ENCODE results near the gene NEDD4L. TPM values are rescaled to one million over a fixed set of nuclear protein-coding genes. Genes with fewer than 3 reads are reported as not detected.
"Not testable (repeated sequence)": the region's sequence is repeated elsewhere in the genome, so short reads cannot be mapped to it uniquely, and the experiment has no call there.

Gene NEDD4L
- total RNA-seq, 1 donor from 2014 or later, result 135 TPM

- H3K27me3 Mint-ChIP-seq (ENCODE audit: low read depth), result no peaks in the 10 kb centered on the region
- H3K9me3 Mint-ChIP-seq, result no peaks in the 10 kb centered on the region
- H3K36me3 Mint-ChIP-seq, result no peaks in the 10 kb centered on the region
- no peak overlapping the region for H3K27ac Mint-ChIP-seq
- H3K4me1 Mint-ChIP-seq, result peaks cover 50% of the 10 kb centered on the region
- H3K4me3 Mint-ChIP-seq, result no peak overlapping the region
- no peak for TF ChIP-seq CTCF (IDR thresholded peaks at IDR 0.05; ENCODE audit: unreplicated experiment)
- no peak for DNase-seq (ENCODE audit: low spot score in 2 of 2, unreplicated experiment in 2 of 2)
These were observed 228.9 kb downstream of the NEDD4L start for GRCh38 chr18:58272779-58273435.

GRCh38 chr18:58275176-58275575 lies 231.2 kb downstream of the NEDD4L start:
- no peak overlapping the region for H3K27ac Mint-ChIP-seq

GRCh38 chr18:58276789-58277739 lies 233.0 kb downstream of the NEDD4L start:
- Mint-ChIP-seq H3K4me3 (no peak overlapping the region), H3K9me3 (no peaks in the 10 kb centered on the region), H3K36me3 (no peaks in the 10 kb centered on the region), H3K27me3 (ENCODE audit: low read depth) (no peaks in the 10 kb centered on the region), H3K4me1 (peaks cover 18% of the 10 kb centered on the region), H3K27ac (no peak overlapping the region)
- no peak for TF ChIP-seq CTCF (IDR thresholded peaks at IDR 0.05; ENCODE audit: unreplicated experiment)
- no peak for DNase-seq (ENCODE audit: low spot score in 2 of 2, unreplicated experiment in 2 of 2)

More at GRCh38 chr18:58275176-58275575, 231.2 kb downstream of the NEDD4L start:
- H3K4me1 Mint-ChIP-seq, result peaks cover 27% of the 10 kb centered on the region
- no peak for DNase-seq (ENCODE audit: low spot score in 2 of 2, unreplicated experiment in 2 of 2)
- no peaks in the 10 kb centered on the region for H3K36me3 Mint-ChIP-seq
- no peak for TF ChIP-seq CTCF (IDR thresholded peaks at IDR 0.05; ENCODE audit: unreplicated experiment)
- no peaks in the 10 kb centered on the region for H3K9me3 Mint-ChIP-seq
- no peaks in the 10 kb centered on the region for H3K27me3 Mint-ChIP-seq (ENCODE audit: low read depth)
- H3K4me3 Mint-ChIP-seq, result no peak overlapping the region

- no peak overlapping the region for H3K27ac Mint-ChIP-seq
- no peak for TF ChIP-seq CTCF (IDR thresholded peaks at IDR 0.05; ENCODE audit: unreplicated experiment)
- H3K27me3 Mint-ChIP-seq (ENCODE audit: low read depth), result no peaks in the 10 kb centered on the region
- DNase-seq (ENCODE audit: low spot score in 2 of 2, unreplicated experiment in 2 of 2), result no peak
- no peaks in the 10 kb centered on the region for H3K9me3 Mint-ChIP-seq
- H3K4me3 Mint-ChIP-seq, result no peak overlapping the region
- H3K4me1 Mint-ChIP-seq, result peaks cover 8% of the 10 kb centered on the region
- peaks cover 6% of the 10 kb centered on the region for H3K36me3 Mint-ChIP-seq
These were observed 235.6 kb downstream of the NEDD4L start for GRCh38 chr18:58279504-58280175.

GRCh38 chr18:58280191-58280590 lies 236.2 kb downstream of the NEDD4L start:
- Mint-ChIP-seq H3K27ac (no peak overlapping the region), H3K27me3 (ENCODE audit: low read depth) (no peaks in the 10 kb centered on the region), H3K9me3 (no peaks in the 10 kb centered on the region), H3K36me3 (peaks cover 6% of the 10 kb centered on the region), H3K4me1 (peaks cover 8% of the 10 kb centered on the region), H3K4me3 (no peak overlapping the region)
- DNase-seq (ENCODE audit: low spot score in 2 of 2, unreplicated experiment in 2 of 2), result no peak
- no peak for TF ChIP-seq CTCF (IDR thresholded peaks at IDR 0.05; ENCODE audit: unreplicated experiment)

GRCh38 chr18:58282872-58283271 lies 238.8 kb downstream of the NEDD4L start:
- H3K27ac Mint-ChIP-seq; H3K27me3 Mint-ChIP-seq (ENCODE audit: low read depth); H3K9me3 Mint-ChIP-seq; H3K4me3 Mint-ChIP-seq; H3K36me3 Mint-ChIP-seq; DNase-seq (ENCODE audit: low spot score in 2 of 2, unreplicated experiment in 2 of 2): not testable (repeated sequence)
- H3K4me1 Mint-ChIP-seq, result peaks cover 19% of the 10 kb centered on the region
